Retinal pigment epithelial cell (primary cell): ENCODE data around the gene PCDHA3.
"Not testable (repeated sequence)": the region's sequence is repeated elsewhere in the genome, so short reads cannot be mapped to it uniquely, and the experiment has no call there.

ENCODE experiments used
- DNase-seq: peaks from one replicate; pipeline ENCODE4 v3.0.0-alpha.2; 2010; ENCODE audit warnings: low read depth
- H3K4me3 ChIP-seq: 2 replicates; pipeline ENCODE4 v1.5.1; 2011; ENCODE audit warnings: mild to moderate bottlenecking, low read length, control low read depth, moderate library complexity
- TF ChIP-seq, protein P1 (sequence below): conservative IDR thresholded peaks from 2 replicates; pipeline ENCODE4 v1.5.1; 2011; ENCODE audit warnings: low read depth, low read length, control low read depth, inconsistent platforms

PCDHA3 gene

DNA sequence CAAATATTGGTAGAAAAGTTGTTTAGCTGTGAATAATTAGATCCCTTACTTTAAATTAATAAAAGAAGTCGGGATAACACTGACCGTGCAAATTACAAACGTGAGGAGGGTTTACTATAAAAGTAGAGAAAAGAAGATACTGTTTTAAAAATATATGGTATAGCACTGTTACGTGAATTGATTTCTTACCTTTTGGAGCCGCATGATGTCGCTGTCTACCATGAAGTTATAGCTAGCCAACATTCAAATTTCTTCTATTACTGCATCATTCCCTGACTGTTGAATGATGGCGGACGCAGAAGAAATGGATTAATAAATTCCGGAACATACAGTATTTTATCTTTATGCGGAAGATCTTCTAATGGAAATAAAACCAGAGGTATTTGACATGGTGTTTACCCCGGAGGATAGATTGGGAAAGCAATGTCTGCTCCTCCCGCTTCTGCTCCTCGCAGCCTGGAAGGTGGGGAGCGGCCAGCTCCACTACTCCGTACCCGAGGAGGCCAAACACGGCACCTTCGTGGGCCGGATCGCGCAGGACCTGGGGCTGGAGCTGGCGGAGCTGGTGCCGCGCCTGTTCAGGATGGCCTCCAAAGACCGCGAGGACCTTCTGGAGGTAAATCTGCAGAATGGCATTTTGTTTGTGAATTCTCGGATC, 27.0 kb downstream of the PCDHA3 start, which contains the start of gene PCDHA6:
PCDHA6 (plus strand) TSS at position 257 of the 658 bp plus-strand sequence; CDS start at position 389, 132 bp downstream.
- H3K4me3 ChIP-seq, result no peak within 1 kb of the TSS
- DNase-seq, result no peak
- TF ChIP-seq, protein P1, sequence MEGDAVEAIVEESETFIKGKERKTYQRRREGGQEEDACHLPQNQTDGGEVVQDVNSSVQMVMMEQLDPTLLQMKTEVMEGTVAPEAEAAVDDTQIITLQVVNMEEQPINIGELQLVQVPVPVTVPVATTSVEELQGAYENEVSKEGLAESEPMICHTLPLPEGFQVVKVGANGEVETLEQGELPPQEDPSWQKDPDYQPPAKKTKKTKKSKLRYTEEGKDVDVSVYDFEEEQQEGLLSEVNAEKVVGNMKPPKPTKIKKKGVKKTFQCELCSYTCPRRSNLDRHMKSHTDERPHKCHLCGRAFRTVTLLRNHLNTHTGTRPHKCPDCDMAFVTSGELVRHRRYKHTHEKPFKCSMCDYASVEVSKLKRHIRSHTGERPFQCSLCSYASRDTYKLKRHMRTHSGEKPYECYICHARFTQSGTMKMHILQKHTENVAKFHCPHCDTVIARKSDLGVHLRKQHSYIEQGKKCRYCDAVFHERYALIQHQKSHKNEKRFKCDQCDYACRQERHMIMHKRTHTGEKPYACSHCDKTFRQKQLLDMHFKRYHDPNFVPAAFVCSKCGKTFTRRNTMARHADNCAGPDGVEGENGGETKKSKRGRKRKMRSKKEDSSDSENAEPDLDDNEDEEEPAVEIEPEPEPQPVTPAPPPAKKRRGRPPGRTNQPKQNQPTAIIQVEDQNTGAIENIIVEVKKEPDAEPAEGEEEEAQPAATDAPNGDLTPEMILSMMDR, result peak; percentile 19

DNA sequence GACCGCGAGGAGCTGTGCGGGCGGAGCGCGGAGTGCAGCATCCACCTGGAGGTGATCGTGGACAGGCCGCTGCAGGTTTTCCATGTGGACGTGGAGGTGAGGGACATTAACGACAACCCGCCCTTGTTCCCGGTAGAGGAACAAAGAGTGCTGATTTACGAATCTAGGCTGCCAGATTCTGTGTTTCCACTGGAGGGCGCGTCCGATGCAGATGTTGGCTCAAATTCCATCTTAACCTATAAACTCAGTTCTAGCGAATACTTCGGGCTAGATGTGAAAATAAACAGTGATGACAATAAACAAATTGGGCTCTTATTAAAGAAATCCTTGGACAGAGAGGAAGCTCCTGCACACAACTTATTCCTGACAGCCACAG, 27.5 kb downstream of the PCDHA3 start:
- TF ChIP-seq, protein P1, result no peak
- no peak overlapping the region for H3K4me3 ChIP-seq

DNA sequence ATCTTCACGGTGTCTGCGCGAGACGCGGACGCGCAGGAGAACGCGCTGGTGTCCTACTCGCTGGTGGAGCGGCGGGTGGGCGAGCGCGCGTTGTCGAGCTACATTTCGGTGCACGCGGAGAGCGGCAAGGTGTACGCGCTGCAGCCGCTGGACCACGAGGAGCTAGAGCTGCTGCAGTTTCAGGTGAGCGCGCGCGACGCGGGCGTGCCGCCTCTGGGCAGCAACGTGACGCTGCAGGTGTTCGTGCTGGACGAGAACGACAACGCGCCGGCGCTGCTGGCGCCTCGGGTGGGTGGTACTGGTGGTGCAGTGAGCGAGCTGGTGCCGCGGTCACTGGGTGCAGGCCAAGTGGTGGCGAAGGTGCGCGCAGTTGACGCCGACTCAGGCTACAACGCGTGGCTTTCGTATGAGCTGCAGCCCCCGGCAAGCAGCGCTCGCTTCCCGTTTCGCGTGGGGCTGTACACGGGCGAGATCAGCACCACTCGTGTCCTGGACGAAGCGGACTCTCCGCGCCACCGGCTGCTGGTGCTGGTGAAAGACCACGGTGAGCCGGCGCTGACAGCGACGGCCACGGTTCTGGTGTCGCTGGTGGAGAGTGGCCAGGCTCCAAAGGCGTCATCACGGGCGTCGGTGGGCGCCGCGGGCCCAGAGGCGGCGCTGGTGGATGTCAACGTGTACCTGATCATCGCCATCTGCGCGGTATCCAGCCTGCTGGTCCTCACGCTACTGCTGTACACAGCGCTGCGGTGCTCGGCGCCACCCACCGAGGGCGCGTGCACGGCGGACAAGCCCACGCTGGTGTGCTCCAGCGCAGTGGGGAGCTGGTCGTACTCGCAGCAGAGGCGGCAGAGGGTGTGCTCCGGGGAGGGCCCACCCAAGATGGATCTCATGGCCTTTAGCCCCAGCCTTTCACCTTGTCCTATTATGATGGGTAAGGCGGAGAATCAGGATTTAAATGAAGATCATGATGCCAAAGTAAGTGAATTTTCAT, 28.9 kb downstream of the PCDHA3 start:
- DNase-seq, H3K4me3 ChIP-seq: not testable (repeated sequence)

More for the DNA sequence above, 27.5 kb downstream of the PCDHA3 start:
- no peak for DNase-seq

DNA sequence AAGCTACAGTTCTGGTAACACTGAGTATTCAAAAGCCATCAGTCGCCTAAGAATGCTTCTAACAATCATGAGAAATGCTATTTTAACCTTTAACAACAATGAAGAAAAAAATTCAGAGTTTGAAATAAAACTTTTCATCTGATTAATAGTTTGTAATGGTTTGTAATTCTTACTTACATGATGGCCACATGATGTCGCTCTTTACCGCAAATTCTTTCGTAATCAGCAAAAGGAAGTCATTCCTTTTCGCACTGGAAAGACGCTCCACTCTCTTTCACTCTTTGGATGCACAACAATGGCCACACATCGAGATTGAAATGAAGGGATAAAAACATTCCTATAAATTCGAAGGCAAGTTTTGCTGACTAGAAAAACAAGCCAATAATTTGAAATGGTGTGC, 33.1 kb downstream of the PCDHA3 start, which contains the start of gene PCDHA7:
PCDHA7 (plus strand) TSS at position 277 of the 400 bp plus-strand sequence; CDS start at position 392, 115 bp downstream.
- DNase-seq, result no peak
- H3K4me3 ChIP-seq, result no peak within 1 kb of the TSS
- TF ChIP-seq, protein P1, result no peak

DNA sequence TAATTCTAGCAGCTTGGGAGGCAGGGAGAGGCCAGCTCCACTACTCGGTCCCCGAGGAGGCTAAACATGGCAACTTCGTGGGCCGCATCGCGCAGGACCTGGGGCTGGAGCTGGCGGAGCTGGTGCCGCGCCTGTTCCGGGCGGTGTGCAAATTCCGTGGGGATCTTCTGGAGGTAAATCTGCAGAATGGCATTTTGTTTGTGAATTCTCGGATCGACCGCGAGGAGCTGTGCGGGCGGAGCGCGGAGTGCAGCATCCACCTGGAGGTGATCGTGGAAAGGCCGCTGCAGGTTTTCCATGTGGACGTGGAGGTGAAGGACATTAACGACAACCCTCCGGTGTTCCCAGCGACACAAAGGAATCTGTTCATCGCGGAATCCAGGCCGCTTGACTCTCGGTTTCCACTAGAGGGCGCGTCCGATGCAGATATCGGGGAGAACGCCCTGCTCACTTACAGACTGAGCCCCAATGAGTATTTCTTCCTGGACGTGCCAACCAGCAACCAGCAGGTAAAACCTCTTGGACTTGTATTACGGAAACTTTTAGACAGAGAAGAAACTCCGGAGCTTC, 33.7 kb downstream of the PCDHA3 start:
- not testable (repeated sequence) for DNase-seq, H3K4me3 ChIP-seq

DNA sequence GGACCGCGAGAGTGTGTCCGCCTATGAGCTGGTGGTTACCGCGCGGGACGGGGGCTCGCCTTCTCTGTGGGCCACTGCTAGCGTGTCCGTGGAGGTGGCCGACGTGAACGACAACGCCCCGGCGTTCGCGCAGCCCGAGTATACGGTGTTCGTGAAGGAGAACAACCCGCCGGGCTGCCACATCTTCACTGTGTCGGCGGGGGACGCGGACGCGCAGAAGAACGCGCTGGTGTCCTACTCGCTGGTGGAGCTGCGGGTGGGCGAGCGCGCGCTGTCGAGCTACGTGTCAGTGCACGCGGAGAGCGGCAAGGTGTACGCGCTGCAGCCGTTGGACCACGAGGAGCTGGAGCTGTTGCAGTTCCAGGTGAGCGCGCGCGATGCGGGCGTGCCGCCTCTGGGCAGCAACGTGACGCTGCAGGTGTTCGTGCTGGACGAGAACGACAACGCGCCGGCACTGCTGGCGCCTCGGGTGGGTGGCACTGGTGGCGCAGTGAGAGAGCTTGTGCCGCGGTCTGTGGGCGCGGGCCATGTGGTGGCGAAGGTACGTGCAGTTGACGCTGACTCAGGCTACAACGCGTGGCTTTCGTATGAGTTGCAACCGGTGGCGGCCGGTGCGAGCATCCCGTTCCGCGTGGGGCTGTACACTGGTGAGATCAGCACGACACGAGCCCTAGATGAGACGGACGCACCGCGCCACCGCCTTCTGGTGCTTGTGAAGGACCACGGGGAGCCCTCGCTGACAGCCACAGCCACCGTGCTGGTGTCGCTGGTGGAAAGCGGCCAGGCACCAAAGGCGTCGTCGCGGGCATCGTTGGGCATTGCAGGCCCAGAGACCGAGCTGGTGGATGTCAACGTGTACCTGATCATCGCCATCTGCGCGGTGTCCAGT, 35.0 kb downstream of the PCDHA3 start:
- H3K4me3 ChIP-seq, result no peak overlapping the region
- no peak for DNase-seq
- TF ChIP-seq, protein P1, result no peak

DNA sequence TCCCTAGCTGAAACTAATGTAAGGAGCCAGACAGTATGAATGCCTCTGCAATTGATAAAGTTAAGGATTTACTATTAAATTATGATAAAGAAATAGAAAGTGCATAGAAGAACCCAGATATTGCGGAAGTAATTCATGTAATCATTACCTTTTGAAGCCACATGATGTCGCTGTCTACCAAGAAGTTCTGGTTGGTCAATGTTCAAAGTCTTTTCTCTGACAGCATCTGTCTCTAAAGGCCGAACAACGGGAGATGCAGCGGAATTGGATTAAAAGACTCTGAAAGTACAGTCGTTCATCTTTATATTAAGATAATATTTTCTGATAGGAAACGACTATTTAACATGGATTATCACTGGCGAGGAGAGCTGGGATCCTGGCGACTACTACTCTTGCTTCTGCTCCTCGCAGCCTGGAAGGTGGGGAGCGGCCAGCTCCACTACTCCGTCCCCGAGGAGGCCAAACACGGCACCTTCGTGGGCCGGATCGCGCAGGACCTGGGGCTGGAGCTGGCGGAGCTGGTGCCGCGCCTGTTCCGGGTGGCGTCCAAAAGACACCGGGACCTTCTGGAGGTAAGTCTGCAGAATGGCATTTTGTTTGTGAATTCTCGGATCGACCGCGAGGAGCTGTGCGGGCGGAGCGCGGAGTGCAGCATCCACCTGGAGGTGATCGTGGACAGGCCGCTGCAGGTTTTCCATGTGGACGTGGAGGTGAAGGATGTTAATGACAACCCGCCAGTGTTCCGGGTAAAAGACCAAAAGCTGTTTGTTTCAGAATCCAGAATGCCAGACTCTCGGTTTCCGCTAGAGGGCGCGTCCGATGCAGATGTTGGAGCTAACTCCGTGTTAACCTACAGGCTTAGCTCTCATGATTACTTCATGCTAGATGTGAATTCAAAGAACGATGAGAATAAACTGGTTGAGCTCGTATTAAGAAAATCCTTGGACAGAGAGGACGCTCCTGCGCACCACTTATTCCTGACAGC, 40.4 kb downstream of the PCDHA3 start, which contains the start of gene PCDHA8:
PCDHA8 (plus strand) TSS at position 210 of the 985 bp plus-strand sequence; CDS start at position 345, 135 bp downstream.
- DNase-seq, result no peak
- no peak within 1 kb of the TSS for H3K4me3 ChIP-seq
- TF ChIP-seq, protein P1, result peak; percentile 29
